Measurements from ENCODE around the gene PRDM16.

Gene PRDM16

GRCh38 chr1:3221112-3222041 lies 152.4 kb downstream of the PRDM16 start:
- H3K9me2 ChIP-seq (ENCODE audit: low read depth, low read length), result no peaks in the 10 kb centered on the region
- TF ChIP-seq, protein P1, sequence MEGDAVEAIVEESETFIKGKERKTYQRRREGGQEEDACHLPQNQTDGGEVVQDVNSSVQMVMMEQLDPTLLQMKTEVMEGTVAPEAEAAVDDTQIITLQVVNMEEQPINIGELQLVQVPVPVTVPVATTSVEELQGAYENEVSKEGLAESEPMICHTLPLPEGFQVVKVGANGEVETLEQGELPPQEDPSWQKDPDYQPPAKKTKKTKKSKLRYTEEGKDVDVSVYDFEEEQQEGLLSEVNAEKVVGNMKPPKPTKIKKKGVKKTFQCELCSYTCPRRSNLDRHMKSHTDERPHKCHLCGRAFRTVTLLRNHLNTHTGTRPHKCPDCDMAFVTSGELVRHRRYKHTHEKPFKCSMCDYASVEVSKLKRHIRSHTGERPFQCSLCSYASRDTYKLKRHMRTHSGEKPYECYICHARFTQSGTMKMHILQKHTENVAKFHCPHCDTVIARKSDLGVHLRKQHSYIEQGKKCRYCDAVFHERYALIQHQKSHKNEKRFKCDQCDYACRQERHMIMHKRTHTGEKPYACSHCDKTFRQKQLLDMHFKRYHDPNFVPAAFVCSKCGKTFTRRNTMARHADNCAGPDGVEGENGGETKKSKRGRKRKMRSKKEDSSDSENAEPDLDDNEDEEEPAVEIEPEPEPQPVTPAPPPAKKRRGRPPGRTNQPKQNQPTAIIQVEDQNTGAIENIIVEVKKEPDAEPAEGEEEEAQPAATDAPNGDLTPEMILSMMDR (IDR thresholded peaks at IDR 0.05; ENCODE audit: low read length), result no peak
- no peak for TF ChIP-seq EZH2 (IDR thresholded peaks at IDR 0.05; ENCODE audit: borderline replicate concordance, low read length)
- no peak overlapping the region for H3K27ac ChIP-seq (ENCODE audit: low read depth, low read length, poor library complexity, severe bottlenecking)
- H3K4me2 ChIP-seq (ENCODE audit: low read length), result no peak overlapping the region; the same call in 1 of the 2 replicates
- H4K20me1 ChIP-seq (ENCODE audit: insufficient read depth, low read length), result no peaks in the 10 kb centered on the region
- no peaks in the 10 kb centered on the region for H3K9me3 ChIP-seq (ENCODE audit: low read length)
- no peak overlapping the region for H3K4me3 ChIP-seq (ENCODE audit: low read depth, low read length, poor library complexity, severe bottlenecking)
- no peak overlapping the region for H3K9ac ChIP-seq (ENCODE audit: low read length)
- H3K4me1 ChIP-seq (ENCODE audit: insufficient read depth, low read length, severe bottlenecking), result no peaks in the 10 kb centered on the region
- no peaks in the 10 kb centered on the region for H3F3A ChIP-seq (ENCODE audit: insufficient read depth, low read length)
- no peaks in the 10 kb centered on the region for H3K27me3 ChIP-seq (ENCODE audit: insufficient read depth, low read length)
- H3K36me3 ChIP-seq (ENCODE audit: insufficient read depth, low read length), result no peaks in the 10 kb centered on the region
- H2AFZ ChIP-seq (ENCODE audit: low read length), result no peak overlapping the region
- no peaks in the 10 kb centered on the region for H3K79me2 ChIP-seq (ENCODE audit: insufficient read depth, low read length)

- H3K4me2 ChIP-seq (ENCODE audit: low read length), result no peak overlapping the region; the same call in 1 of the 2 replicates
- H3K9me3 ChIP-seq (ENCODE audit: low read length), result no peaks in the 10 kb centered on the region
- H4K20me1 ChIP-seq (ENCODE audit: insufficient read depth, low read length), result no peaks in the 10 kb centered on the region
- H3K27me3 ChIP-seq (ENCODE audit: insufficient read depth, low read length), result no peaks in the 10 kb centered on the region
- H2AFZ ChIP-seq (ENCODE audit: low read length), result no peak overlapping the region
- no peaks in the 10 kb centered on the region for H3K9me2 ChIP-seq (ENCODE audit: low read depth, low read length)
- H3K27ac ChIP-seq (ENCODE audit: low read depth, low read length, poor library complexity, severe bottlenecking), result no peak overlapping the region
- TF ChIP-seq, protein P1 (IDR thresholded peaks at IDR 0.05; ENCODE audit: low read length), result no peak
- TF ChIP-seq EZH2 (IDR thresholded peaks at IDR 0.05; ENCODE audit: borderline replicate concordance, low read length), result no peak
- no peak overlapping the region for H3K4me3 ChIP-seq (ENCODE audit: low read depth, low read length, poor library complexity, severe bottlenecking)
- H3K36me3 ChIP-seq (ENCODE audit: insufficient read depth, low read length), result no peaks in the 10 kb centered on the region
- no peak overlapping the region for H3K9ac ChIP-seq (ENCODE audit: low read length)
- no peaks in the 10 kb centered on the region for H3F3A ChIP-seq (ENCODE audit: insufficient read depth, low read length)
- no peaks in the 10 kb centered on the region for H3K4me1 ChIP-seq (ENCODE audit: insufficient read depth, low read length, severe bottlenecking)
- H3K79me2 ChIP-seq (ENCODE audit: insufficient read depth, low read length), result no peaks in the 10 kb centered on the region
Measured at GRCh38 chr1:3222042-3222692, 153.2 kb downstream of the PRDM16 start.

GRCh38 chr1:3225661-3226060 lies 156.7 kb downstream of the PRDM16 start:
- Histone ChIP-seq H3F3A (ENCODE audit: insufficient read depth, low read length) (no peaks in the 10 kb centered on the region), H3K4me3 (ENCODE audit: low read depth, low read length, poor library complexity, severe bottlenecking) (no peak overlapping the region), H3K27ac (ENCODE audit: low read depth, low read length, poor library complexity, severe bottlenecking) (no peak overlapping the region), H3K4me1 (ENCODE audit: insufficient read depth, low read length, severe bottlenecking) (no peaks in the 10 kb centered on the region), H2AFZ (ENCODE audit: low read length) (no peak overlapping the region), H3K9me2 (ENCODE audit: low read depth, low read length) (no peaks in the 10 kb centered on the region), H3K9me3 (ENCODE audit: low read length) (no peaks in the 10 kb centered on the region), H3K27me3 (ENCODE audit: insufficient read depth, low read length) (no peaks in the 10 kb centered on the region), H3K36me3 (ENCODE audit: insufficient read depth, low read length) (no peaks in the 10 kb centered on the region), H4K20me1 (ENCODE audit: insufficient read depth, low read length) (no peaks in the 10 kb centered on the region), H3K9ac (ENCODE audit: low read length) (no peak overlapping the region), H3K4me2 (ENCODE audit: low read length) (no peak overlapping the region), H3K79me2 (ENCODE audit: insufficient read depth, low read length) (no peaks in the 10 kb centered on the region)
- TF ChIP-seq, protein P1 (IDR thresholded peaks at IDR 0.05; ENCODE audit: low read length), result no peak
- no peak for TF ChIP-seq EZH2 (IDR thresholded peaks at IDR 0.05; ENCODE audit: borderline replicate concordance, low read length)

Data from OCI-LY1 (cell line).